22Rv1 (cell line): ENCODE results near the gene NARF.

Source experiments
- CTCF ChIP-seq: fragments of 450-650 bp; IDR thresholded peaks from 2 replicates; pipeline ENCODE4 v1.5.1; 2017; ENCODE audit warnings: mild to moderate bottlenecking
- ZFX ChIP-seq: fragments of 450-650 bp; IDR thresholded peaks from 2 replicates; pipeline ENCODE4 v1.6.1; 2017; ENCODE audit warnings: antibody characterized with exemption, borderline replicate concordance

GRCh38 chr17:82424001-82424862, 34.3 kb upstream of the NARF start:
- peak; percentile 84 for TF ChIP-seq CTCF
- TF ChIP-seq ZFX, result no peak
